H9 (cell line): ENCODE data around the gene KDM2B. TPM values are rescaled to one million over a fixed set of nuclear protein-coding genes. Genes with fewer than 3 reads are reported as not detected.

ENCODE experiments used
- DNase-seq: peaks from one replicate; pipeline ENCODE4 v3.0.0-alpha.2; 2017
- H2AFZ ChIP-seq: one replicate; pipeline ENCODE4 v1.6.1; 2013; ENCODE audit warnings: mild to moderate bottlenecking, low read length, control low read depth, moderate library complexity
- H2AK5ac ChIP-seq: 2 replicates; pipeline ENCODE4 v1.6.1; 2013; ENCODE audit warnings: low read length, control low read depth, mixed read lengths; ENCODE audit not compliant: insufficient read length
- H2BK120ac ChIP-seq: one replicate; pipeline ENCODE4 v1.6.1; 2013; ENCODE audit warnings: low read depth, mild to moderate bottlenecking, low read length, control low read depth, inconsistent platforms; ENCODE audit not compliant: poor library complexity, severe bottlenecking
- H2BK12ac ChIP-seq: 2 replicates; pipeline ENCODE4 v1.6.1; 2013; ENCODE audit warnings: low read length, control low read depth, mixed read lengths, low read depth; ENCODE audit not compliant: insufficient read length
- H2BK15ac ChIP-seq: 2 replicates; pipeline ENCODE4 v1.6.1; 2013; ENCODE audit warnings: low read depth, low read length, control low read depth
- H2BK20ac ChIP-seq: one replicate; pipeline ENCODE4 v1.6.1; 2013; ENCODE audit warnings: low read depth, mild to moderate bottlenecking, low read length, control low read depth, inconsistent platforms; ENCODE audit not compliant: poor library complexity, severe bottlenecking
- H2BK5ac ChIP-seq: 2 replicates; pipeline ENCODE4 v1.6.1; 2013; ENCODE audit warnings: low read length, control low read depth, mixed read lengths; ENCODE audit not compliant: insufficient read length
- H3K14ac ChIP-seq: 2 replicates; pipeline ENCODE4 v1.6.1; 2013; ENCODE audit warnings: low read length, control low read depth; ENCODE audit not compliant: insufficient read depth
- H3K18ac ChIP-seq: 2 replicates; pipeline ENCODE4 v1.6.1; 2013; ENCODE audit warnings: low read depth, mild to moderate bottlenecking, mixed read lengths, low read length, control low read depth; ENCODE audit not compliant: insufficient read length
- H3K23ac ChIP-seq: 2 replicates; pipeline ENCODE4 v1.6.1; 2013; ENCODE audit warnings: low read length, control low read depth, mixed read lengths, low read depth; ENCODE audit not compliant: insufficient read length
- H3K23me2 ChIP-seq: 2 replicates; pipeline ENCODE4 v1.6.1; 2013; ENCODE audit warnings: low read depth, mild to moderate bottlenecking, mixed read lengths, low read length, control low read depth; ENCODE audit not compliant: insufficient read length, poor library complexity, severe bottlenecking
- H3K27ac ChIP-seq: 2 replicates; pipeline ENCODE4 v1.5.1; 2013; ENCODE audit warnings: low read length, control low read depth, mixed read lengths, low read depth; ENCODE audit not compliant: insufficient read length
- H3K27me3 ChIP-seq: 2 replicates; pipeline ENCODE4 v1.6.1; 2013; ENCODE audit warnings: low read length, control low read depth, inconsistent platforms; ENCODE audit not compliant: insufficient read depth
- H3K4ac ChIP-seq: 2 replicates; pipeline ENCODE4 v1.6.1; 2013; ENCODE audit warnings: low read depth, mild to moderate bottlenecking, control low read depth, inconsistent platforms, low read length, moderate library complexity
- H3K4me1 ChIP-seq: 2 replicates; pipeline ENCODE4 v1.6.1; 2013; ENCODE audit warnings: low read length, control low read depth, inconsistent platforms; ENCODE audit not compliant: insufficient read depth
- H3K4me2 ChIP-seq: 2 replicates; pipeline ENCODE4 v1.6.1; 2013; ENCODE audit warnings: low read length, control low read depth, mixed read lengths; ENCODE audit not compliant: insufficient read length, insufficient read depth
- H3K56ac ChIP-seq: 2 replicates; pipeline ENCODE4 v1.6.1; 2013; ENCODE audit warnings: low read depth, mild to moderate bottlenecking, mixed read lengths, low read length, control low read depth; ENCODE audit not compliant: insufficient read length
- H3K79me1 ChIP-seq: 2 replicates; pipeline ENCODE4 v1.6.1; 2013; ENCODE audit warnings: low read depth, mild to moderate bottlenecking, moderate library complexity, low read length, control low read depth, inconsistent platforms; ENCODE audit not compliant: insufficient read depth, poor library complexity, severe bottlenecking
- H3K79me2 ChIP-seq: 2 replicates; pipeline ENCODE4 v1.6.1; 2013; ENCODE audit warnings: low read length, control low read depth, inconsistent platforms; ENCODE audit not compliant: insufficient read depth
- H3K9ac ChIP-seq: 2 replicates; pipeline ENCODE4 v1.6.1; 2013; ENCODE audit warnings: low read length, control low read depth, mixed read lengths; ENCODE audit not compliant: insufficient read length; ENCODE audit errors: extremely low read depth
- H3K9me3 ChIP-seq: one replicate; pipeline ENCODE4 v1.6.1; 2013; ENCODE audit warnings: low read depth, low read length, inconsistent platforms; ENCODE audit not compliant: control insufficient read depth
- H3T11ph ChIP-seq: one replicate; pipeline ENCODE4 v1.6.1; 2013; ENCODE audit warnings: mild to moderate bottlenecking, low read length, control low read depth, inconsistent platforms
- H4K20me1 ChIP-seq: one replicate; pipeline ENCODE4 v1.6.1; 2013; ENCODE audit not compliant: control insufficient read depth, insufficient read length, insufficient read depth
- H4K5ac ChIP-seq: 2 replicates; pipeline ENCODE4 v1.6.1; 2013; ENCODE audit warnings: low read depth, mild to moderate bottlenecking, mixed read lengths, low read length, control low read depth; ENCODE audit not compliant: insufficient read length
- H4K8ac ChIP-seq: replicated peaks from 2 replicates; pipeline ENCODE4 v1.6.1; 2013; ENCODE audit warnings: low read length, control low read depth, mixed read lengths, low read depth; ENCODE audit not compliant: insufficient read length
- H4K91ac ChIP-seq: 2 replicates; pipeline ENCODE4 v1.6.1; 2013; ENCODE audit warnings: low read depth, mild to moderate bottlenecking, moderate library complexity, mixed read lengths, low read length, control low read depth; ENCODE audit not compliant: insufficient read length
- H3K27ac Mint-ChIP-seq, 3 experiments: 2 replicates in 2 of 3; 3 replicates in 1 of 3; pipeline ENCODE4 v1.8.0; 2020 to 2021; ENCODE audit warnings: mixed read lengths in 3 of 3, mild to moderate bottlenecking in 1 of 3, moderate library complexity in 1 of 3
- H3K27me3 Mint-ChIP-seq: 2 replicates; pipeline ENCODE4 v1.8.0; 2021; ENCODE audit warnings: low read depth, mild to moderate bottlenecking, moderate library complexity, mixed read lengths
- H3K36me3 Mint-ChIP-seq, 3 experiments: 2 replicates in 2 of 3; 3 replicates in 1 of 3; pipeline ENCODE4 v1.8.0; 2020 to 2021; ENCODE audit warnings: low read depth in 3 of 3, mixed read lengths in 3 of 3; ENCODE audit not compliant: insufficient read depth in 1 of 3
- H3K4me1 Mint-ChIP-seq, 2 experiments: 2 replicates each; pipeline ENCODE4 v1.8.0; 2020; ENCODE audit warnings: mixed read lengths in 2 of 2
- H3K4me3 Mint-ChIP-seq, 2 experiments: 2 replicates in 1 of 2; 3 replicates in 1 of 2; pipeline ENCODE4 v1.8.0; 2020 to 2021; ENCODE audit warnings: mild to moderate bottlenecking in 2 of 2, mixed read lengths in 2 of 2, moderate library complexity in 1 of 2
- H3K9me3 Mint-ChIP-seq, 2 experiments: 2 replicates in 1 of 2; 3 replicates in 1 of 2; pipeline ENCODE4 v1.8.0; 2020; ENCODE audit warnings: mild to moderate bottlenecking in 2 of 2, mixed read lengths in 2 of 2, moderate library complexity in 1 of 2
- WGBS: extraction: QIAGEN DNeasy Blood & Tissue Kit; methylation state at CpG from one replicate; pipeline ENCODE4 v1.1.7; 2013; ENCODE audit warnings: missing lambda C conversion rate, low lambda C conversion rate, mixed read lengths; ENCODE audit not compliant: insufficient read length; ENCODE audit errors: extremely low coverage; 5-methylcytosine and 5-hydroxymethylcytosine counted together
- total RNA-seq: library from RNA; stranded (reverse); gene quantifications from 2 replicates; pipeline ENCODE4 v1.2.1, GENCODE V29; 2021
- TF ChIP-seq, protein P1 (sequence below): fragments of 200-600 bp; sonication (generic); conservative IDR thresholded peaks from 3 replicates; pipeline ENCODE4 v1.8.0; 2021; ENCODE audit warnings: antibody characterized with exemption, mild to moderate bottlenecking

KDM2B gene
- total RNA-seq, 1 experiment from 2014 or later, result 143 TPM

DNA sequence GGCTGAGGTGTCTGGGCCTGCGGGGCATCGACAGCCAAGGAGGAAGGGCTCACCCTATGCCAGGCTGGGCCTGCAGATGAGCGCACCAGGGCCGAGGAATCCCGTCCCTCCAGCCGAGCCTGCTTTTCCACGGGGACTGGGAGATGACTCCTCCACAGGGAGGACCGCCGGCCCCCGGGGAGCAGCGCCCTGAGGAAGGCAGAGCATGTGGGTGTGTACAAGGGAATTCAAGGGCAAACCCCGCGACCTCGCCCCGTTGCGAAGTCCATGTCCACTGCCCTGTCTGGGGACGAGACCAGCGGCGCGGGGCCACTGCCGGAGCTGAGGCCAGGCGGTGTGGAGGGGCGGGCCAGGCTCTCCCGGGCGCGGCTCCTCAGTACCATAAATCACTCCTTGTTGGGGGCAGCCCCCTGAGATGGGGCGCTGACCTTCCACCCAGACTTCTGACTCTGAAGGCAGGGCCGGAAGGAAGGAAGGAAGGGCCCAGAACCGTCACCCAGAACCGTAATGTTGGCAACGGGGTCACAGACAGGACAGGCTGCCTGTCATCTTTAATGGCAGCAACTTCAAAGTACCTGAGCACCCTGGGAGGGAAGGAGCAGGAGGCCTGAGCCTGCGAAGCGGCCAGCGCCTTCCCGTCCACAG is 128.4 kb downstream of the KDM2B start:
- Histone ChIP-seq H3K56ac (no peak overlapping the region), H3T11ph (no peak overlapping the region), H2BK12ac (no peak overlapping the region), H2BK15ac (no peak overlapping the region), H3K79me2 (peaks cover 3% of the 10 kb centered on the region; the same call in 1 of the 2 replicates), H3K79me1 (peaks cover 15% of the 10 kb centered on the region), H3K18ac (no peak overlapping the region), H3K23me2 (no peaks in the 10 kb centered on the region), H3K4me1 (no peaks in the 10 kb centered on the region), H4K91ac (no peak overlapping the region), H3K23ac (no peak overlapping the region), H2AK5ac (no peak overlapping the region), H3K27me3 (no peaks in the 10 kb centered on the region), H2BK120ac (no peak overlapping the region), H4K5ac (no peak overlapping the region), H4K20me1 (no peaks in the 10 kb centered on the region), H2BK20ac (no peak overlapping the region), H3K4ac (no peak overlapping the region), H3K4me2 (no peak overlapping the region), H3K9me3 (no peaks in the 10 kb centered on the region), H4K8ac (no peak overlapping the region), H3K14ac (no peak overlapping the region), H3K27ac (no peak overlapping the region), H2BK5ac (no peak overlapping the region), H3K9ac (no peak overlapping the region), H2AFZ (no peak overlapping the region)
- H3K27me3 Mint-ChIP-seq, result no peaks in the 10 kb centered on the region; the same call in 1 of the 2 replicates
- no peak overlapping the region for H3K27ac Mint-ChIP-seq
- DNase-seq, result no peak
- TF ChIP-seq, protein P1, sequence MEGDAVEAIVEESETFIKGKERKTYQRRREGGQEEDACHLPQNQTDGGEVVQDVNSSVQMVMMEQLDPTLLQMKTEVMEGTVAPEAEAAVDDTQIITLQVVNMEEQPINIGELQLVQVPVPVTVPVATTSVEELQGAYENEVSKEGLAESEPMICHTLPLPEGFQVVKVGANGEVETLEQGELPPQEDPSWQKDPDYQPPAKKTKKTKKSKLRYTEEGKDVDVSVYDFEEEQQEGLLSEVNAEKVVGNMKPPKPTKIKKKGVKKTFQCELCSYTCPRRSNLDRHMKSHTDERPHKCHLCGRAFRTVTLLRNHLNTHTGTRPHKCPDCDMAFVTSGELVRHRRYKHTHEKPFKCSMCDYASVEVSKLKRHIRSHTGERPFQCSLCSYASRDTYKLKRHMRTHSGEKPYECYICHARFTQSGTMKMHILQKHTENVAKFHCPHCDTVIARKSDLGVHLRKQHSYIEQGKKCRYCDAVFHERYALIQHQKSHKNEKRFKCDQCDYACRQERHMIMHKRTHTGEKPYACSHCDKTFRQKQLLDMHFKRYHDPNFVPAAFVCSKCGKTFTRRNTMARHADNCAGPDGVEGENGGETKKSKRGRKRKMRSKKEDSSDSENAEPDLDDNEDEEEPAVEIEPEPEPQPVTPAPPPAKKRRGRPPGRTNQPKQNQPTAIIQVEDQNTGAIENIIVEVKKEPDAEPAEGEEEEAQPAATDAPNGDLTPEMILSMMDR, result no peak
- H3K9me3 Mint-ChIP-seq, result no peaks in the 10 kb centered on the region
- peaks cover 11 to 18% of the 10 kb centered on the region in 2 experiments for H3K4me1 Mint-ChIP-seq
- WGBS, result no CpG with 5 or more reads among the region's 35 CpGs
- peaks cover 9 to 39% (median 25%) of the 10 kb centered on the region in 3 experiments; a peak in 6 of 7 replicates for H3K36me3 Mint-ChIP-seq
- H3K4me3 Mint-ChIP-seq, result no peak overlapping the region
